GM23338 (cell line): Measurements from ENCODE around the gene EVL. TPM values are rescaled to one million over a fixed set of nuclear protein-coding genes. Genes with fewer than 3 reads are reported as not detected.
A peak's percentile ranks its signal among the peaks of the same experiment; 100 is the strongest.

Source experiments
- ATAC-seq: fragments of 200-7000 bp; cut with Tn5 transposase; 3 replicates; pipeline ENCODE4 v1.9.1; 2020
- DNase-seq: peaks from one replicate; pipeline ENCODE4 v3.0.0-alpha.2; 2015; ENCODE audit warnings: low spot score
- H2AFZ ChIP-seq: fragments of 200-600 bp; sonication (generic); 2 replicates; pipeline ENCODE4 v1.8.0; 2016; ENCODE audit warnings: antibody characterized with exemption, mild to moderate bottlenecking, moderate library complexity
- H3F3A ChIP-seq: fragments of 200-600 bp; sonication (generic); replicated peaks from 2 replicates; pipeline ENCODE4 v1.8.0; 2017; ENCODE audit warnings: antibody characterized with exemption, mixed run types, low read depth
- H3K27ac ChIP-seq: fragments of 200-600 bp; sonication (generic); 2 replicates; pipeline ENCODE4 v1.6.1; 2016; ENCODE audit warnings: low read depth
- H3K27me3 ChIP-seq: fragments of 200-600 bp; sonication (generic); 2 replicates; pipeline ENCODE4 v1.8.0; 2016; ENCODE audit warnings: mild to moderate bottlenecking, mixed run types, moderate library complexity; ENCODE audit not compliant: insufficient read depth
- H3K36me3 ChIP-seq: fragments of 200-600 bp; sonication (generic); 2 replicates; pipeline ENCODE4 v1.8.0; 2016; ENCODE audit warnings: mild to moderate bottlenecking; ENCODE audit not compliant: insufficient read depth
- H3K4me1 ChIP-seq: fragments of 200-600 bp; sonication (generic); 2 replicates; pipeline ENCODE4 v1.8.0; 2016; ENCODE audit warnings: mild to moderate bottlenecking, moderate library complexity; ENCODE audit not compliant: insufficient read depth
- H3K4me2 ChIP-seq: fragments of 200-600 bp; sonication (generic); 2 replicates; pipeline ENCODE4 v1.7.1; 2017; ENCODE audit warnings: mixed run types
- H3K4me3 ChIP-seq: fragments of 200-600 bp; sonication (generic); 2 replicates; pipeline ENCODE4 v1.6.1; 2016; ENCODE audit warnings: mixed run types
- H3K79me2 ChIP-seq: fragments of 200-600 bp; sonication (generic); replicated peaks from 2 replicates; pipeline ENCODE4 v1.8.0; 2017; ENCODE audit warnings: mild to moderate bottlenecking; ENCODE audit not compliant: insufficient read depth
- H3K9me2 ChIP-seq: fragments of 200-600 bp; sonication (generic); 2 replicates; pipeline ENCODE4 v1.8.0; 2017; ENCODE audit not compliant: insufficient read depth
- H4K20me1 ChIP-seq: fragments of 200-600 bp; sonication (generic); replicated peaks from 2 replicates; pipeline ENCODE4 v1.8.0; 2017; ENCODE audit warnings: mild to moderate bottlenecking; ENCODE audit not compliant: insufficient read depth
- H3K27ac Mint-ChIP-seq: 2 replicates; pipeline ENCODE4 v1.8.0; 2020; ENCODE audit warnings: inconsistent platforms, mild to moderate bottlenecking, moderate library complexity, mixed read lengths
- H3K27me3 Mint-ChIP-seq: 3 replicates; pipeline ENCODE4 v1.8.0; 2022; ENCODE audit warnings: low read depth, mild to moderate bottlenecking, moderate library complexity, mixed read lengths, inconsistent platforms; ENCODE audit not compliant: insufficient read depth, poor library complexity
- H3K36me3 Mint-ChIP-seq: 3 replicates; pipeline ENCODE4 v1.8.0; 2021; ENCODE audit warnings: low read depth, mild to moderate bottlenecking, inconsistent platforms, moderate library complexity, mixed read lengths
- H3K4me1 Mint-ChIP-seq: 3 replicates; pipeline ENCODE4 v1.8.0; 2020; ENCODE audit warnings: mild to moderate bottlenecking, inconsistent platforms, mixed read lengths
- H3K4me3 Mint-ChIP-seq: 3 replicates; pipeline ENCODE4 v1.8.0; 2021; ENCODE audit warnings: moderate library complexity, mild to moderate bottlenecking, inconsistent platforms, mixed read lengths
- H3K9me3 Mint-ChIP-seq: 3 replicates; pipeline ENCODE4 v1.8.0; 2020; ENCODE audit warnings: moderate library complexity, mild to moderate bottlenecking, inconsistent platforms, mixed read lengths
- EZH2 ChIP-seq: fragments of 200-600 bp; sonication (generic); IDR thresholded peaks from one replicate; pipeline ENCODE4 v1.8.0; 2017; ENCODE audit warnings: antibody characterized with exemption, mild to moderate bottlenecking, low read depth; ENCODE audit not compliant: unreplicated experiment
- EZH2phosphoT487 ChIP-seq: fragments of 200-600 bp; sonication (generic); IDR thresholded peaks from one replicate; pipeline ENCODE4 v1.8.1; 2018; ENCODE audit warnings: antibody characterized with exemption; ENCODE audit not compliant: unreplicated experiment
- JUNB ChIP-seq: IDR thresholded peaks from one replicate; pipeline ENCODE4 v1.6.1; 2016; ENCODE audit warnings: antibody characterized with exemption; ENCODE audit not compliant: unreplicated experiment
- POLR2AphosphoS5 ChIP-seq: IDR thresholded peaks from 2 replicates; pipeline ENCODE4 v1.6.1; 2016; ENCODE audit warnings: antibody characterized with exemption, low read depth
- REST ChIP-seq: IDR thresholded peaks from one replicate; pipeline ENCODE4 v1.6.1; 2018; ENCODE audit warnings: antibody characterized with exemption; ENCODE audit not compliant: unreplicated experiment
- ZNF114 ChIP-seq: fragments of 250-450 bp; sonication (Bioruptor Pico); IDR thresholded peaks from 2 replicates; pipeline ENCODE4 v1.5.0; 2020; ENCODE audit warnings: mild to moderate bottlenecking, moderate library complexity
- polyA plus RNA-seq: library from polyadenylated mRNA; unstranded; fragments of >200 nt; fragmentation: Nextera tagmentation; extraction: Ambion mirVana; gene quantifications from 2 replicates; pipeline ENCODE4 v1.2.1, GENCODE V29; 2016
- total RNA-seq: library from RNA; depleted of rRNA; stranded (reverse); fragments of >200 nt; shearing (Covaris generic); gene quantifications from 2 replicates; pipeline ENCODE4 v1.2.3, GENCODE V29; 2014
- TF ChIP-seq, protein P1 (sequence below), 2 experiments: fragments of 200-600 bp in 1 of 2; sonication (generic) in 1 of 2; conservative IDR thresholded peaks; 2 replicates each; pipeline versions ENCODE4 v1.5.1 to v1.6.1; 2016 to 2017; ENCODE audit warnings: antibody characterized with exemption in 2 of 2, low read depth in 2 of 2, mild to moderate bottlenecking in 2 of 2, moderate library complexity in 1 of 2
- TF ChIP-seq, protein P2 (sequence below): IDR thresholded peaks from 2 replicates; pipeline ENCODE4 v1.6.1; 2016; ENCODE audit warnings: antibody characterized with exemption

Gene EVL
- total and polyA plus RNA-seq, 2 experiments from 2014 or later: 28.2 to 50.5 TPM

- Histone ChIP-seq H2AFZ (no peak overlapping the region), H4K20me1 (peaks cover 26% of the 10 kb centered on the region), H3K4me2 (no peak overlapping the region), H3K4me1 (no peaks in the 10 kb centered on the region; the same call in 1 of the 2 replicates), H3K27me3 (peaks cover 4% of the 10 kb centered on the region; the same call in 1 of the 2 replicates), H3F3A (no peaks in the 10 kb centered on the region), H3K79me2 (peaks cover 14% of the 10 kb centered on the region; the same call in 1 of the 2 replicates), H3K36me3 (no peaks in the 10 kb centered on the region), H3K9me2 (no peaks in the 10 kb centered on the region), H3K4me3 (no peak overlapping the region), H3K27ac (no peak overlapping the region)
- no peaks in the 10 kb centered on the region for H3K36me3 Mint-ChIP-seq
- H3K9me3 Mint-ChIP-seq: no peaks in the 10 kb centered on the region
- no peak overlapping the region for H3K4me3 Mint-ChIP-seq
- peak; percentile 99 for ATAC-seq
- H3K27ac Mint-ChIP-seq: no peak overlapping the region
- H3K4me1 Mint-ChIP-seq: peaks cover 10% of the 10 kb centered on the region
- H3K27me3 Mint-ChIP-seq: peaks cover 2% of the 10 kb centered on the region
- DNase-seq: peak; percentile 75
- no peak for TF ChIP-seq POLR2AphosphoS5
- TF ChIP-seq, protein P1, sequence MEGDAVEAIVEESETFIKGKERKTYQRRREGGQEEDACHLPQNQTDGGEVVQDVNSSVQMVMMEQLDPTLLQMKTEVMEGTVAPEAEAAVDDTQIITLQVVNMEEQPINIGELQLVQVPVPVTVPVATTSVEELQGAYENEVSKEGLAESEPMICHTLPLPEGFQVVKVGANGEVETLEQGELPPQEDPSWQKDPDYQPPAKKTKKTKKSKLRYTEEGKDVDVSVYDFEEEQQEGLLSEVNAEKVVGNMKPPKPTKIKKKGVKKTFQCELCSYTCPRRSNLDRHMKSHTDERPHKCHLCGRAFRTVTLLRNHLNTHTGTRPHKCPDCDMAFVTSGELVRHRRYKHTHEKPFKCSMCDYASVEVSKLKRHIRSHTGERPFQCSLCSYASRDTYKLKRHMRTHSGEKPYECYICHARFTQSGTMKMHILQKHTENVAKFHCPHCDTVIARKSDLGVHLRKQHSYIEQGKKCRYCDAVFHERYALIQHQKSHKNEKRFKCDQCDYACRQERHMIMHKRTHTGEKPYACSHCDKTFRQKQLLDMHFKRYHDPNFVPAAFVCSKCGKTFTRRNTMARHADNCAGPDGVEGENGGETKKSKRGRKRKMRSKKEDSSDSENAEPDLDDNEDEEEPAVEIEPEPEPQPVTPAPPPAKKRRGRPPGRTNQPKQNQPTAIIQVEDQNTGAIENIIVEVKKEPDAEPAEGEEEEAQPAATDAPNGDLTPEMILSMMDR (conservative IDR thresholded peaks at IDR 0.05; ENCODE audit: low read depth in 2 of 2): peak; percentile 59 to 84
Measured at GRCh38 chr14:100025111-100025510, 40.1 kb upstream of the EVL start.

DNA sequence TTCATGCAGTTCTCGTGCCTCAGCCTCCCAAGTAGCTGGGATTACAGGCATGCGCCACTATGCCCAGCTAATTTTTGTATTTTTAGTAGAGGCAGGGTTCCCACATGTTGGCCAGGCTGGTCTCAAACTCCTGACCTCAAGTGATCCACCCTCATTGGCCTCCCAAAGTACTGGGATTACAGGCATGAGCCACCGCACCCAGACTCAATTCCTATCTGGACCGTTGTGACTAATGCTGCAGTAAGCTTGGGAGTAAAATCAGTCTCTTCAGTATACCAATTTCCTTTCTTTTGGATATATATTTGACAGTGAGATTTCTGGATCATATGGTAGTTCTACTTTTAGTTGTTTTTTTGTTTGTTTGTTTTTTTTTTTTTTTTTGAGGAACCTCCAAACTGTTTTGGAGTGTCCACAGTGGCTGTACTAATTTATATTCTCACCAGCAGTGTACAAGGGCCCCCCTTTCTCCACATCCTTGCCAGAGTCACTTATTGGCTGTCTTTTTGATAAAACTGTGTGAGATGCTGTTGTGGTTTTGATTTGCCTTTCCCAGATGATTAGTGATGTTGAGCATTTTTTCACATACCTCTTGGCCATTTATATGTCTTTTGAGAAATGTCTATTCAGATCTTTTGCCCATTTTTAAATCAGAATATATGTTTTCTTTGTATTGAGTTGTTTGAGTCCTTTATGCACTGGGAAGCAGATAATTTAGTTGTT is 37.3 kb upstream of the EVL start:
- no peak overlapping the region for H3K27ac Mint-ChIP-seq
- TF ChIP-seq POLR2AphosphoS5: no peak
- TF ChIP-seq, protein P2, sequence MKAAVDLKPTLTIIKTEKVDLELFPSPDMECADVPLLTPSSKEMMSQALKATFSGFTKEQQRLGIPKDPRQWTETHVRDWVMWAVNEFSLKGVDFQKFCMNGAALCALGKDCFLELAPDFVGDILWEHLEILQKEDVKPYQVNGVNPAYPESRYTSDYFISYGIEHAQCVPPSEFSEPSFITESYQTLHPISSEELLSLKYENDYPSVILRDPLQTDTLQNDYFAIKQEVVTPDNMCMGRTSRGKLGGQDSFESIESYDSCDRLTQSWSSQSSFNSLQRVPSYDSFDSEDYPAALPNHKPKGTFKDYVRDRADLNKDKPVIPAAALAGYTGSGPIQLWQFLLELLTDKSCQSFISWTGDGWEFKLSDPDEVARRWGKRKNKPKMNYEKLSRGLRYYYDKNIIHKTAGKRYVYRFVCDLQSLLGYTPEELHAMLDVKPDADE: no peak
- TF ChIP-seq REST: no peak
- no peak for TF ChIP-seq JUNB
- no peak for TF ChIP-seq EZH2phosphoT487
- no peak for TF ChIP-seq ZNF114
- no peak for TF ChIP-seq EZH2
- TF ChIP-seq, protein P1 (conservative IDR thresholded peaks at IDR 0.05; ENCODE audit: low read depth in 2 of 2): no peak

More for the DNA sequence above, 37.3 kb upstream of the EVL start:
- Histone ChIP-seq H3K27ac (no peak overlapping the region), H2AFZ (no peak overlapping the region), H3K36me3 (no peaks in the 10 kb centered on the region), H3F3A (no peaks in the 10 kb centered on the region), H3K9me2 (no peaks in the 10 kb centered on the region), H3K27me3 (peaks cover 10% of the 10 kb centered on the region), H3K4me1 (no peaks in the 10 kb centered on the region), H3K79me2 (no peaks in the 10 kb centered on the region), H3K4me3 (no peak overlapping the region), H3K4me2 (no peak overlapping the region), H4K20me1 (peaks cover 27% of the 10 kb centered on the region)
- no peaks in the 10 kb centered on the region for H3K36me3 Mint-ChIP-seq
- H3K4me1 Mint-ChIP-seq: peaks cover 12% of the 10 kb centered on the region
- no peak overlapping the region for H3K4me3 Mint-ChIP-seq
- ATAC-seq (no peak), DNase-seq (no peak)
- peaks cover 2% of the 10 kb centered on the region for H3K27me3 Mint-ChIP-seq
- H3K9me3 Mint-ChIP-seq: no peaks in the 10 kb centered on the region
